Activated B cell treated with CpG ODN at 0.5 μM for 24 hours (primary cell): ENCODE results near the gene C6orf89. TPM values are rescaled to one million over a fixed set of nuclear protein-coding genes. Genes with fewer than 3 reads are reported as not detected.

Experiments used
- ATAC-seq: fragments of 200-7000 bp; cut with Tn5 transposase; one replicate; pipeline ENCODE4 v1.10.0; 2021; ENCODE audit warnings: low read depth, mild to moderate bottlenecking, moderate library complexity
- CTCF ChIA-PET: fragments of 350-600 bp; sonication (Branson Sonifier 250); formaldehyde crosslinking; loops from one replicate; lab custom pipeline; 2021; ENCODE audit warnings: antibody characterized with exemption; lab: Charles Lee
- POLR2A ChIA-PET: fragments of 350-600 bp; sonication (Branson Sonifier 250); formaldehyde crosslinking; loops from one replicate; lab custom pipeline; 2021; ENCODE audit warnings: antibody characterized with exemption; lab: Charles Lee
- DNase-seq: peaks from one replicate; pipeline ENCODE4 v3.0.0; 2022
- H3K27ac Mint-ChIP-seq: one replicate; pipeline ENCODE4 v1.8.0; 2020; ENCODE audit warnings: mixed read lengths
- H3K27me3 Mint-ChIP-seq: one replicate; pipeline ENCODE4 v1.8.0; 2021; ENCODE audit warnings: mixed read lengths
- H3K36me3 Mint-ChIP-seq: one replicate; pipeline ENCODE4 v1.8.0; 2021; ENCODE audit warnings: low read depth, mixed read lengths
- H3K4me1 Mint-ChIP-seq: one replicate; pipeline ENCODE4 v1.8.0; 2021; ENCODE audit warnings: mixed read lengths
- H3K4me3 Mint-ChIP-seq: one replicate; pipeline ENCODE4 v1.8.0; 2020; ENCODE audit warnings: mild to moderate bottlenecking, mixed read lengths
- H3K9me3 Mint-ChIP-seq: one replicate; pipeline ENCODE4 v1.8.0; 2020; ENCODE audit warnings: mixed read lengths
- intact Hi-C: fragments of 100-400 bp; cut with micrococcal nuclease; formaldehyde crosslinking; loops from one replicate; pipeline ENCODE4 v1.15.1; 2024
- total RNA-seq: library from RNA; stranded (reverse); gene quantifications from 2 replicates; pipeline ENCODE4 v1.2.3, GENCODE V29; 2022
- TF ChIP-seq, protein P1 (sequence below): fragments of 200-600 bp; IDR thresholded peaks from one replicate; pipeline ENCODE4 v1.8.0; 2022; ENCODE audit warnings: antibody characterized with exemption, mild to moderate bottlenecking

C6orf89 gene
- total RNA-seq, 1 donor from 2014 or later, result 30.3 TPM

DNA sequence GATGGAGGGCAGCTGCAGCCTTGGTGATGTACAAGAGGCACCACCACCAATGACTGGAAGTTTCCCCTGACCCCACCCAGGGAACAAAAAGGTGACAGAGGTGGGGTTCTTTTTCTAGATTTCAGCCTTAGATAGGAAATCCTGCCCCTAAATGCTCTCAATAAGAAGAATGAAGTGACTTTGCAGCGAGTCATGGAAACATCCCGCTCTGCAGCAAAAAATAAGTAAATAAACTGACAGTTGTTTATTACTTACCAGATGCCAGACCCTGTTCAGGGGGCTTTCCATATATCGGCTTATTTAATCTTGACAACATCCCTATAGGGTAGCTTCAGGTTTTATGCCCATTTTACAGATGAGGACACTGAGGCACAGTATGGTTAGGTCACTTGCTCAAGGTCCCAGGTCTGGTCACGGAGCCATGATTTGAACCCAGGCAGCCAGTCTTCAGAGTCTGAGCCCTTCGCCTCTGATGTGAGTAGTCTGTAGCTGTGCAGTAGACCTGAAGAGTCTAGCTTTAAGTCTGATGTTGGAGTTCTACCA, 19.2 kb downstream of the C6orf89 start:
- ChIA-PET POLR2A (no interaction called here), CTCF (no interaction called here)
- H3K4me1 Mint-ChIP-seq, result no peaks in the 10 kb centered on the region
- no peak for DNase-seq
- H3K36me3 Mint-ChIP-seq, result peaks cover 71% of the 10 kb centered on the region
- no peaks in the 10 kb centered on the region for H3K9me3 Mint-ChIP-seq
- TF ChIP-seq, protein P1, sequence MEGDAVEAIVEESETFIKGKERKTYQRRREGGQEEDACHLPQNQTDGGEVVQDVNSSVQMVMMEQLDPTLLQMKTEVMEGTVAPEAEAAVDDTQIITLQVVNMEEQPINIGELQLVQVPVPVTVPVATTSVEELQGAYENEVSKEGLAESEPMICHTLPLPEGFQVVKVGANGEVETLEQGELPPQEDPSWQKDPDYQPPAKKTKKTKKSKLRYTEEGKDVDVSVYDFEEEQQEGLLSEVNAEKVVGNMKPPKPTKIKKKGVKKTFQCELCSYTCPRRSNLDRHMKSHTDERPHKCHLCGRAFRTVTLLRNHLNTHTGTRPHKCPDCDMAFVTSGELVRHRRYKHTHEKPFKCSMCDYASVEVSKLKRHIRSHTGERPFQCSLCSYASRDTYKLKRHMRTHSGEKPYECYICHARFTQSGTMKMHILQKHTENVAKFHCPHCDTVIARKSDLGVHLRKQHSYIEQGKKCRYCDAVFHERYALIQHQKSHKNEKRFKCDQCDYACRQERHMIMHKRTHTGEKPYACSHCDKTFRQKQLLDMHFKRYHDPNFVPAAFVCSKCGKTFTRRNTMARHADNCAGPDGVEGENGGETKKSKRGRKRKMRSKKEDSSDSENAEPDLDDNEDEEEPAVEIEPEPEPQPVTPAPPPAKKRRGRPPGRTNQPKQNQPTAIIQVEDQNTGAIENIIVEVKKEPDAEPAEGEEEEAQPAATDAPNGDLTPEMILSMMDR, result no peak
- ATAC-seq, result no peak
- no peaks in the 10 kb centered on the region for H3K27me3 Mint-ChIP-seq
- no peak overlapping the region for H3K4me3 Mint-ChIP-seq
- intact Hi-C loops, result no loop called here
- no peak overlapping the region for H3K27ac Mint-ChIP-seq

DNA sequence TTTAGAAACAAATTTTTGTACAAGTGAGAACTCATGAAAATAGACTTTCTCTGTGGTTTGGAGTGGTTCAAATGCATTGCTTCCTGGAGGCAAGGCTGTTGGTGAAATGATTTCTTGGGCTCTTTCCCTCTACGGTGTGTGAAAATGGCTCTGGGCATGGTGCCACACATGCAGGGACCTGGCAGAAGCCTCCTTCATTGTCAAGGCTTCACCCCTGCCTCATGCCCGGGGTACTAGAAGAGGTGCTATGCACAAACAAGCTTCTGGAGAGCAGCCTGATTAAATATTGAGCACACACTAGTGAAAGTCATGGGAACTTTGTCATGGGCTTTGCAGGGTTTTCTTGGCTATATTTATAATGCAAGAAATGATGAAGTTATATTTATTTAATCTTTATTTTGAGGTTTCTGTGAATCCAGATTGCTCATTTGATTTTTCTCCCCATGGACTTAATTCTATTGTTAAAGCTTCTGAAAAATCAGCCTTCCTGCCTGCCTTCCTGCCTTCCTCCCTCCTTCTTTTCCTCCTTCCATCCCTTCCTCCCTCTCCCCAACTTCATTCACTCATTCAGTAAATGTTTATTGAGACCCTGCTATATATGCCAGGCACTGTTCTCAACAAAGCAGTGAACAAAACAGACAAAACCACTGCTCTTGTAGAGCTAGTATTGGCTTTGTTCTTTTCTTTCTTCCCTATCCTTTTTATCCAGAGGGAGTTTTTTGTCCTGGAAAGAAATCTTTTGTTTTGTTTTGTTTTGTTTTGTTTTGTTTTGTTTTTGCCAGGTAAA, 21.0 kb downstream of the C6orf89 start:
- TF ChIP-seq, protein P1, result no peak
- POLR2A ChIA-PET, result no interaction called here
- Mint-ChIP-seq H3K4me1 (peaks cover 3% of the 10 kb centered on the region), H3K9me3 (no peaks in the 10 kb centered on the region), H3K4me3 (no peak overlapping the region), H3K27me3 (no peaks in the 10 kb centered on the region), H3K27ac (no peak overlapping the region), H3K36me3 (peaks cover 69% of the 10 kb centered on the region)
- CTCF ChIA-PET, result interaction anchor here (1.1 kb wide), 1 partner anchor 21 kb away, joined by 3 read pairs; the partner anchor contains the start of gene C6orf89
- intact Hi-C loops, result no loop called here
- no peak for DNase-seq
- ATAC-seq, result no peak

DNA sequence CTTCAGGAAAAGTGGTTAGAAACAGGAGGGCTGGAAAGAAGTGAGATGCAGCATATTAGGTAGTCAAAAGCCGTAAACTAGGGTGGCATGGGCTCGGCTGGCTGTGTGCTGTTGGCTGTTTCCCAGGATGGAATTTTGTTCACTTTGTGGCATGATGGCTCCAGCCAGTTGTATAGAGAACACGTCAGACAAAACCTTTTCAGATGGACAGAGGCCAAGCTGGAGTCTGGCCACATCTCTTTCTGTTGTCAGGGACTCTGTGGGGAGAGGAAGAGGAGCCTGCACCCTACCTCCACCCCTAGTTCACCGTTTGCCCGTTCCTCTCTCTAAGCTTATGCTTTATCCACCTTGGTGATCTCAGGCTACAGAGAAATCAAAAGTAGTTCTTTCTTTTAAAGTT, 22.0 kb downstream of the C6orf89 start:
- Mint-ChIP-seq H3K36me3 (peaks cover 68% of the 10 kb centered on the region), H3K9me3 (no peaks in the 10 kb centered on the region), H3K4me1 (peaks cover 14% of the 10 kb centered on the region), H3K4me3 (no peak overlapping the region), H3K27ac (no peak overlapping the region), H3K27me3 (no peaks in the 10 kb centered on the region)
- ATAC-seq (no peak), DNase-seq (no peak)
- ChIA-PET POLR2A (no interaction called here), CTCF (interaction anchor here (1.1 kb wide), 1 partner anchor 22 kb away, joined by 3 read pairs; the partner anchor contains the start of gene C6orf89)
- TF ChIP-seq, protein P1, result no peak
- intact Hi-C loops, result no loop called here

DNA sequence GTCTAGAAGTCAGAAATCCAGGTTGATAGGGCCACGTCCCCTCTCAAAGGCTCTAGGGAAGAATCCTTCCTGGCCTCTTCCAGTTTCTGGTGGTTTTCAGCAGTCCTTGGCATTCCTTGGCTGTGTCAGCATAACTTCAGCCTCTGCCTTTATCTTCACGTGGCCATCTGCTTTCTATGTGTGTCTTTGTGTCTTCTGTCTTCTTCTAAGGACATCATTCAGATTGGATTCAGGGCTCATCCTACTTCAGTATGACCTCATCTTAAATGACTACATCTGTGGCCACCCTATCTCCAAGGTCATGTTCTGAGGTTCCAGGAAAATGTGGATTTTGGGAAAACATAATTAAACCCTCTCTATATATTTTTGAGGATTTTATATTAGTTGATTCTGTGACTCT, 23.0 kb downstream of the C6orf89 start:
- H3K36me3 Mint-ChIP-seq, result peaks cover 60% of the 10 kb centered on the region
- intact Hi-C loops, result no loop called here
- H3K27me3 Mint-ChIP-seq, result no peaks in the 10 kb centered on the region
- ChIA-PET POLR2A (interaction anchor here (0.6 kb wide), 1 partner anchor 418 kb away, joined by 3 read pairs; no protein-coding TSS in a partner anchor), CTCF (no interaction called here)
- DNase-seq (no peak), ATAC-seq (no peak)
- H3K9me3 Mint-ChIP-seq, result no peaks in the 10 kb centered on the region
- H3K4me3 Mint-ChIP-seq, result no peak overlapping the region
- TF ChIP-seq, protein P1, result no peak
- no peak overlapping the region for H3K27ac Mint-ChIP-seq
- H3K4me1 Mint-ChIP-seq, result peaks cover 14% of the 10 kb centered on the region

DNA sequence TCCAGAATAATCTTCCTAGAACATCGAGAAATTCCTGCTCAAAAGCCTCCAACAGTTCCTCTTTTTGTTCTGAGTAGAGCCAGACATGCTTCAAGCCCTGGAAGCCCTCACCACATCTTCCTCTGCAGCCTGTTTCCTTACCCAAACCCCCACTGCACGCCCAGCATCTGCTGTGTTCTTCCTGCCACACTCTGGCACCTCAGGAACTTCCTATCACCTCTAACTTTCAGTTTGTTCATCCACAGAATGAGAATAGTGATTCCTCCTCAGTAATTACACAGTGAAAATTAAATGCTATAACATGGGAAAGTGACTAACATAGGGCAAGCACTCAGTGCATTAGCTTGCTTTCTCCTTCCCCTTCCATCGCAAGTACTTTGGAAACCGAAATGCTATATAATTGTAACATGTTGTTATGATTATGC, 26.3 kb downstream of the C6orf89 start:
- H3K27ac Mint-ChIP-seq, result no peak overlapping the region
- intact Hi-C loops, result no loop called here
- H3K36me3 Mint-ChIP-seq, result peaks cover 62% of the 10 kb centered on the region
- CTCF ChIA-PET, result interaction anchor here (2.0 kb wide), 1 partner anchor 106 kb away, joined by 8 read pairs; no protein-coding TSS in a partner anchor
- TF ChIP-seq, protein P1, result no peak
- POLR2A ChIA-PET, result no interaction called here
- no peaks in the 10 kb centered on the region for H3K9me3 Mint-ChIP-seq
- DNase-seq, result no peak
- H3K4me1 Mint-ChIP-seq, result peaks cover 14% of the 10 kb centered on the region
- no peak overlapping the region for H3K4me3 Mint-ChIP-seq
- ATAC-seq, result no peak
- no peaks in the 10 kb centered on the region for H3K27me3 Mint-ChIP-seq
